ENCODE measurements around the gene FOCAD.

The FOCAD gene

GRCh38 chr9:20684875-20685696 lies 1.0 kb downstream of the FOCAD start:
- peaks cover 49% of the 10 kb centered on the region for H3K4me1 ChIP-seq (ENCODE audit: insufficient read depth, low read length, poor library complexity, severe bottlenecking)
- H3K9ac ChIP-seq (ENCODE audit: low read depth, low read length, poor library complexity, severe bottlenecking) = peak overlapping the region; percentile 79
- H2AFZ ChIP-seq (ENCODE audit: low read length) = peak overlapping the region; percentile 62
- TF ChIP-seq EZH2phosphoT487 (IDR thresholded peaks at IDR 0.05; ENCODE audit: borderline replicate concordance) = no peak
- TF ChIP-seq CTCF (conservative IDR thresholded peaks at IDR 0.05; ENCODE audit: low read length) = no peak
- H3F3A ChIP-seq (ENCODE audit: low read depth) = no peaks in the 10 kb centered on the region
- no peaks in the 10 kb centered on the region for H3K27me3 ChIP-seq (ENCODE audit: insufficient read depth, low read length, poor library complexity, severe bottlenecking)
- H4K20me1 ChIP-seq (ENCODE audit: insufficient read depth, low read length, poor library complexity, severe bottlenecking) = no peaks in the 10 kb centered on the region
- peaks cover 47% of the 10 kb centered on the region for H3K79me2 ChIP-seq (ENCODE audit: insufficient read depth, low read length)
- no peaks in the 10 kb centered on the region for H3K9me2 ChIP-seq (replicated peaks; ENCODE audit: low read depth, low read length)
- H3K4me3 ChIP-seq (ENCODE audit: low read length, poor library complexity, severe bottlenecking) = peak overlapping the region; percentile 77
- H3K9me3 ChIP-seq (ENCODE audit: insufficient read depth, low read depth, low read length) = no peaks in the 10 kb centered on the region
- no peaks in the 10 kb centered on the region for H3K36me3 ChIP-seq (ENCODE audit: insufficient read depth, low read length)
- H3K4me2 ChIP-seq (ENCODE audit: low read depth, low read length, poor library complexity, severe bottlenecking) = peak overlapping the region; percentile 81

GRCh38 chr9:20685769-20686168 lies 1.7 kb downstream of the FOCAD start:
- no peak for TF ChIP-seq CTCF (conservative IDR thresholded peaks at IDR 0.05; ENCODE audit: low read length)
- TF ChIP-seq EZH2phosphoT487 (IDR thresholded peaks at IDR 0.05; ENCODE audit: borderline replicate concordance) = no peak
- no peak overlapping the region for H2AFZ ChIP-seq (ENCODE audit: low read length)
- H3K36me3 ChIP-seq (ENCODE audit: insufficient read depth, low read length) = no peaks in the 10 kb centered on the region
- peak overlapping the region; percentile 77 for H3K4me3 ChIP-seq (ENCODE audit: low read length, poor library complexity, severe bottlenecking)
- no peaks in the 10 kb centered on the region for H3K27me3 ChIP-seq (ENCODE audit: insufficient read depth, low read length, poor library complexity, severe bottlenecking)
- H3K4me1 ChIP-seq (ENCODE audit: insufficient read depth, low read length, poor library complexity, severe bottlenecking) = peaks cover 51% of the 10 kb centered on the region
- H3K9ac ChIP-seq (ENCODE audit: low read depth, low read length, poor library complexity, severe bottlenecking) = peak overlapping the region; percentile 79
- H3K9me3 ChIP-seq (ENCODE audit: insufficient read depth, low read depth, low read length) = no peaks in the 10 kb centered on the region
- H3K79me2 ChIP-seq (ENCODE audit: insufficient read depth, low read length) = peaks cover 52% of the 10 kb centered on the region
- H3K4me2 ChIP-seq (ENCODE audit: low read depth, low read length, poor library complexity, severe bottlenecking) = peak overlapping the region; percentile 81
- H3K9me2 ChIP-seq (replicated peaks; ENCODE audit: low read depth, low read length) = no peaks in the 10 kb centered on the region
- no peaks in the 10 kb centered on the region for H3F3A ChIP-seq (ENCODE audit: low read depth)
- H4K20me1 ChIP-seq (ENCODE audit: insufficient read depth, low read length, poor library complexity, severe bottlenecking) = no peaks in the 10 kb centered on the region

- Histone ChIP-seq H2AFZ (ENCODE audit: low read length) (no peak overlapping the region), H3K9ac (ENCODE audit: low read depth, low read length, poor library complexity, severe bottlenecking) (no peak overlapping the region), H3K79me2 (ENCODE audit: insufficient read depth, low read length) (peaks cover 78% of the 10 kb centered on the region), H3K9me3 (ENCODE audit: insufficient read depth, low read depth, low read length) (no peaks in the 10 kb centered on the region), H3K27me3 (ENCODE audit: insufficient read depth, low read length, poor library complexity, severe bottlenecking) (no peaks in the 10 kb centered on the region), H4K20me1 (ENCODE audit: insufficient read depth, low read length, poor library complexity, severe bottlenecking) (no peaks in the 10 kb centered on the region), H3K4me3 (ENCODE audit: low read length, poor library complexity, severe bottlenecking) (no peak overlapping the region), H3K4me1 (ENCODE audit: insufficient read depth, low read length, poor library complexity, severe bottlenecking) (peaks cover 59% of the 10 kb centered on the region), H3K9me2 (replicated peaks; ENCODE audit: low read depth, low read length) (no peaks in the 10 kb centered on the region), H3K4me2 (ENCODE audit: low read depth, low read length, poor library complexity, severe bottlenecking) (peak overlapping the region; percentile 2), H3K36me3 (ENCODE audit: insufficient read depth, low read length) (no peaks in the 10 kb centered on the region), H3F3A (ENCODE audit: low read depth) (no peaks in the 10 kb centered on the region)
- no peak for TF ChIP-seq CTCF (conservative IDR thresholded peaks at IDR 0.05; ENCODE audit: low read length)
Measured at GRCh38 chr9:20689833-20690232, 5.8 kb downstream of the FOCAD start.
